GM12801 (cell line): Measurements from ENCODE around the gene HMSD.

Experiments
- CTCF ChIP-seq: IDR thresholded peaks from one replicate; pipeline ENCODE4 v1.5.1; 2011; ENCODE audit warnings: control low read depth; ENCODE audit not compliant: insufficient read length; ENCODE audit errors: extremely low read depth

HMSD gene

DNA sequence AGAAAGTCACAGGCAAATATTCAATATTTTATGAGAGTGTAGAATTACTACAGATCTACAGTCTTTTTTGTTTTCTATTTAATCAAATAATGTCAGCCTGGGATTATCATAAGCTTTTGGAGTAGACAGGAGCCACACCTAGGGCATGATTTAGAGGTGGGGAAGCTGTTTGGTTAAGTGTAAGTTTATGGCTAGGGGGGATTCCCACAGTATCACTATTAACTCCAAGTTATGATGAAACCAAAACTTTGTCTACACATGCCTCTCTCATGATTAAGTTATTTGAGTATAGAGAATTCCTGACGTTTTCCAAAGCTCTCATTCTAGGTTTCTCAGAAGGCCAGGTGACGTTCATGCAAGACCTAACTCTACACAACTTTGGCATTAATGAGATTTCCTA, 39.2 kb upstream of the HMSD start:
- TF ChIP-seq CTCF = no peak

DNA sequence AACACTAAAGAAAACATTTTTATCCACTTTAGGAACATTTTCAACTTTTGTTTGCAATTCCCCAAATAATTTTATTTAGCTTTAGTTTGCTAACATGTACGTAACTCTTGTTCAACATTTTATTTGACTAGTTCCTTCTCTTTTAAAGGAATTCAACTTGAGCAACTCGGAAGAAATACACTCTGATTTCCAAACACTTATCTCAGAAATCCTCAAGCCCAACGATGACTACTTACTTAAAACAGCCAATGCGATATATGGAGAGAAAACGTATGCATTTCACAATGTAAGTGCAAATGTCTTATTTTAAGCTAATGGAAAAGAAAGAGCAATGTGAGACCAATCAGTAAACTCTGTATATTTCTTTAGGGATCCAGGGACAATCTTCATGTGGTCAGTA, 31.3 kb upstream of the HMSD start:
- TF ChIP-seq CTCF = no peak

DNA sequence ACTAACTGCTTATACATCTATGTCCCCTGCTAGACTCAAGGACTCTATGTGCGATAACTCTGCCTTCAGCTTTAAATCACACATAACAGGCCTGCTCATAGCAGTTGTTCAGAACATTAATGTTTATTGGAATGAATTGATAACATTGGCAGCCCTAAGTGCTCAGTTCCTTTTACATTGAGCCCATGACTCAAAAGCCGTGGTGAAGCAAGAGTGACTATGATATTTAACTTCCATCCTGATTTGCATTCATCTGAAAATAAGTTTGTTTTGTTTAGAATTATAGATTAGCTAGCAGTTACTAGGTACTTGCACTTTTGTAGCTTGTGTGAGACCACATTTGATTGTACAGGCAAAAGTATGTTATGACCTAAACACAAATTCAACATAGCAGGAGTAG, 27.1 kb upstream of the HMSD start:
- TF ChIP-seq CTCF = no peak

DNA sequence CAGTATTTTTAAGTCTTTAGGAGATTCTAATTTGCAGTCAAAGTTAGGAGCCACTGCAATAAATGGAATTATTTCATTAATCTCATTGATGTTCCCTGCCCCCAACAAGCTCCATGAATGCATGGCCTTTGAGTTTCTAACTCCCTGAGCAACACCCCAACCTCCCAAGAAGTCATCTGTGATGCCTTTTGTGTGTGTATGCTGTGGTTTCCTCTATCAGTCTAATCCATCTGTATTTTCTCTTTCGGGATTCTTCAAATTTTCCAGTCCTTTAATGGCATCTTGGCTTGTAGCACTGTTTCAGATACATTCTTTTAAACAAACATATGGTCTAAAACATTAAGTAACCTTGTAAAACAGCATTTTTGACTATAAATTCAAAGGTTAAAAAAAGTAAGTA, 24.6 kb upstream of the HMSD start:
- no peak for TF ChIP-seq CTCF

DNA sequence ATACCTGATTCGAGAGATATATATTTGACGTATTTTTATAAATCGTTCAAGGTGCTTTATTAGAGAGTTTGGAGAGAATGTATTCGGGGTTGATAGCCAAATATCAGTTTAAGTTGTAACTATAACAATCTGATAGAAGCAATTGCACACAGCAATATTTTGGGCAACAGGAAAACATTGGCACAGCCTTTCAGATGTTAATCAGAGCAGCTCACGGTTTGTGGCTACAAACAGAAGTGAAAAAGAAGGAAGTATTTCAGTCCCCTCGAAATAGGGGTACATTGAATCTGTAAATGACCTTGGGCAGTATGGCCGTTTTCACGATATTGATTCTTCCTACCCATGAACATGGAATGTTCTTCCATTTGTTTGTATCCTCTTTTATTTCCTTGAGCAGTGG, 20.8 kb upstream of the HMSD start:
- no peak for TF ChIP-seq CTCF

DNA sequence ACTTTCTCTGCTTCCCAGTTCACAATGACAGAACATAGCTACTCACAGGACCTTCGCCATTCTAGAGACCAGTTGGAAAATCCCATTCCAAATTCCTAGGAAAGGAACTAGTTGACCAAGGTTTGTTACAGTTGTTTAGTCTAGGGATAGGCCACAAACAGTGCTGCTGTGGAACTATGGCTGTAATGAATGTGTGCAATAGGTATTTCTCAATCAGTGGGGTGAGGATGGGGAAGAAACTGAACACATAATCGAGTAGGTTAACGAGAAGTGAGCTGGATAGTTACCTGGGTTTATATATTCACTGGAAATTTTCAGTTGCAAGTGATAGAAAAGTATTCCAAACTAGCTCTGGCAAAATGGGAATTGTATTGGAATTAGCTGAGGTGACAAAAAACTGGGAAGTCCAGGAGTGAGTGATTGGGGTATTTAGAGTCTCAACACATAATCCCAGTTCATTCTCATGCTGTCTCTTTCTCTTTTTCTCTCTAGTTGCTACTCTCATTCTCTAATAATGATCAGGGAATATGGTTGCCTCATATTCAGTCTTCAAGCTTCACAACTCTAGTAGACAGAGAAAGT, 18.2 kb upstream of the HMSD start:
- no peak for TF ChIP-seq CTCF

DNA sequence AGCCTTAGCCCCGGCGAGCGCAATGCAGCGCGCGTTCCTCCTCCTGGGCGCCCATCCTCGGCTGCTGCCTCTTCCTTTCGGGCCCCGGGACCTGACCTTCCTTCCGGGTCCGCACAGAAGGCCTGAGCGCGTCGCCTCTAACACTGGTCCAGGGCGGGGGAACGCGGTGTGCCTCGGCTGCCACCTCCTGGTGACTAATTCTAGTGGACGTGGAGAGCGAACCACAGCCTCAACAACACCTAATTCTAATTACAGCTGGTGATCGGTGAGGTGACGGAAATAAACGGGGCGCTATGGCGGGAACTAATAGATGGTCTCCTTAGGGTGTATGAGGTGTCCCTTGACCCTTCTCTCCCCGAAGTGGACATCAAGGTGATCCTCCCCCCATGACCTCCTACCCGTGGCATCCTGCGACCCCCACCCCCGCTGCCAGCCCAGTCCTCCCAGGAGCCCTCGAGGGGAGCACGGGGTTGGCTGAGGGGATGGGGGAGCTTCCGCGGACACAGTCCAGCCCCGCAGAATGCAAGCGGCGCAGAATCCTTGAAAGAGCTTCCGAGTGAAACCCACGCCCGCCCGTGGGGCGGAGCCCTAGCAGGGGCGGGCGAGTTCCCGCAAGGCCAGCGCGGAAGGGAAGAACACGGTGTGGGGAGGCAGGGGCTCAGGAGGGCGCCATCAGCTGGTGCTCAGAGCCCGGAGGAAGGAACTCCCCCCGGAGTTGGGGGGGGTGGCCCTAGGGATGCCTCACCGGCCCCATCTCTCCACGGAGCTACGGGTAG, 12.8 kb upstream of the HMSD start:
- TF ChIP-seq CTCF = no peak
